ENCODE measurements around the gene ATG12. TPM values are rescaled to one million over a fixed set of nuclear protein-coding genes. Genes with fewer than 3 reads are reported as not detected.

Gene ATG12
- total and polyA plus RNA-seq, 2 experiments from 2014 or later = 52.6 to 109 TPM

GRCh38 chr5:115778417-115778816 is 62.9 kb downstream of the ATG12 start (continued):
- TF ChIP-seq ZNF462 (CRISPR knock-in tag; IDR thresholded peaks at IDR 0.05) (no peak), ZNF114 (CRISPR knock-in tag; IDR thresholded peaks at IDR 0.05) (no peak), POLR2AphosphoS5 (IDR thresholded peaks at IDR 0.05; ENCODE audit: low read depth) (no peak), EZH2 (IDR thresholded peaks at IDR 0.05; ENCODE audit: low read depth, unreplicated experiment) (no peak), JUNB (IDR thresholded peaks at IDR 0.05; ENCODE audit: unreplicated experiment) (no peak)
- TF ChIP-seq, protein P1, sequence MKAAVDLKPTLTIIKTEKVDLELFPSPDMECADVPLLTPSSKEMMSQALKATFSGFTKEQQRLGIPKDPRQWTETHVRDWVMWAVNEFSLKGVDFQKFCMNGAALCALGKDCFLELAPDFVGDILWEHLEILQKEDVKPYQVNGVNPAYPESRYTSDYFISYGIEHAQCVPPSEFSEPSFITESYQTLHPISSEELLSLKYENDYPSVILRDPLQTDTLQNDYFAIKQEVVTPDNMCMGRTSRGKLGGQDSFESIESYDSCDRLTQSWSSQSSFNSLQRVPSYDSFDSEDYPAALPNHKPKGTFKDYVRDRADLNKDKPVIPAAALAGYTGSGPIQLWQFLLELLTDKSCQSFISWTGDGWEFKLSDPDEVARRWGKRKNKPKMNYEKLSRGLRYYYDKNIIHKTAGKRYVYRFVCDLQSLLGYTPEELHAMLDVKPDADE (IDR thresholded peaks at IDR 0.05) = no peak

Other genes with a start within 250 kb of the ATG12 start
- not detected in 2 replicates for gene TICAM2, start 239.1 kb downstream of the ATG12 start, total RNA-seq (2014; rRNA removed; shearing (Covaris generic))
- 1.0 and 1.4 TPM in 2 replicates for gene TICAM2, start 239.1 kb downstream of the ATG12 start, polyA plus RNA-seq (2016; fragmentation: Nextera tagmentation; extraction: Ambion mirVana)
- gene TMED7, start 215.5 kb downstream of the ATG12 start, total RNA-seq (2014; rRNA removed; shearing (Covaris generic)) = 104 and 158 TPM in 2 replicates
- 30.2 and 31.7 TPM in 2 replicates for gene TMED7, start 215.5 kb downstream of the ATG12 start, polyA plus RNA-seq (2016; fragmentation: Nextera tagmentation; extraction: Ambion mirVana)
- 21.2 and 29.2 TPM in 2 replicates for gene CDO1, start 24.9 kb downstream of the ATG12 start, total RNA-seq (2014; rRNA removed; shearing (Covaris generic))
- 22.7 and 24.5 TPM in 2 replicates for gene CDO1, start 24.9 kb downstream of the ATG12 start, polyA plus RNA-seq (2016; fragmentation: Nextera tagmentation; extraction: Ambion mirVana)
- 232 and 321 TPM in 2 replicates for gene AP3S1, start 370 bp upstream of the ATG12 start, total RNA-seq (2014; rRNA removed; shearing (Covaris generic))
- 135 and 143 TPM in 2 replicates for gene AP3S1, start 370 bp upstream of the ATG12 start, polyA plus RNA-seq (2016; fragmentation: Nextera tagmentation; extraction: Ambion mirVana)
- 0.39 and 0.45 TPM in 2 replicates for gene LVRN, start 120.9 kb upstream of the ATG12 start, total RNA-seq (2014; rRNA removed; shearing (Covaris generic))
- 0.24 and 0.31 TPM in 2 replicates for gene LVRN, start 120.9 kb upstream of the ATG12 start, polyA plus RNA-seq (2016; fragmentation: Nextera tagmentation; extraction: Ambion mirVana)
- not detected in 2 replicates for gene ARL14EPL, start 190.9 kb upstream of the ATG12 start, total RNA-seq (2014; rRNA removed; shearing (Covaris generic))
- gene ARL14EPL, start 190.9 kb upstream of the ATG12 start, polyA plus RNA-seq (2016; fragmentation: Nextera tagmentation; extraction: Ambion mirVana) = not detected in 2 replicates
- gene COMMD10, start 243.5 kb upstream of the ATG12 start, total RNA-seq (2014; rRNA removed; shearing (Covaris generic)) = 45.2 and 58.5 TPM in 2 replicates
- gene COMMD10, start 243.5 kb upstream of the ATG12 start, polyA plus RNA-seq (2016; fragmentation: Nextera tagmentation; extraction: Ambion mirVana) = 68.9 and 84.0 TPM in 2 replicates

All from GM23338 (cell line).